CD14-positive monocyte (primary cell): ENCODE data around the gene PHACTR2. TPM values are rescaled to one million over a fixed set of nuclear protein-coding genes. Genes with fewer than 3 reads are reported as not detected.
A peak's percentile ranks its signal among the peaks of the same experiment; 100 is the strongest.

Source experiments
- DNase-seq, 3 donors: peaks; one replicate each; pipeline ENCODE4 v3.0.0-alpha.2; 2011 to 2022
- H2AFZ ChIP-seq: 2 replicates; pipeline ENCODE4 v1.6.0; 2012; ENCODE audit warnings: mild to moderate bottlenecking, low read depth, low read length, inconsistent platforms; ENCODE audit not compliant: insufficient read depth, poor library complexity, severe bottlenecking
- H3K27ac ChIP-seq, 2 donors: 1 replicate in 1 of 2; 2 replicates in 1 of 2; pipeline ENCODE4 v1.5.1; 2012 to 2013; ENCODE audit warnings: low read length in 2 of 2, control low read depth in 1 of 2, inconsistent platforms in 1 of 2, low read depth in 1 of 2, mild to moderate bottlenecking in 1 of 2
- H3K27me3 ChIP-seq, 2 donors: one replicate each; pipeline versions ENCODE4 v1.6.0 to v1.6.1; 2011 to 2013; ENCODE audit warnings: low read length in 2 of 2; ENCODE audit not compliant: control insufficient read depth in 2 of 2, insufficient read depth in 2 of 2
- H3K36me3 ChIP-seq, 2 donors: replicated peaks in 1 of 2; 1 replicate in 1 of 2; 2 replicates in 1 of 2; pipeline versions ENCODE4 v1.5.1 to v1.6.1; 2012 to 2013; ENCODE audit warnings: low read length in 2 of 2, control low read depth in 1 of 2, inconsistent platforms in 1 of 2, mild to moderate bottlenecking in 1 of 2; ENCODE audit not compliant: insufficient read depth in 2 of 2, control insufficient read depth in 1 of 2
- H3K4me1 ChIP-seq, 2 donors: 1 replicate in 1 of 2; 2 replicates in 1 of 2; pipeline versions ENCODE4 v1.5.1 to v1.6.1; 2012 to 2013; ENCODE audit warnings: low read length in 2 of 2, control low read depth in 1 of 2, inconsistent platforms in 1 of 2, mild to moderate bottlenecking in 1 of 2, moderate library complexity in 1 of 2; ENCODE audit not compliant: insufficient read depth in 2 of 2, control insufficient read depth in 1 of 2
- H3K4me2 ChIP-seq: replicated peaks from 2 replicates; pipeline ENCODE3; 2012; ENCODE audit warnings: low read length, moderate library complexity, mild to moderate bottlenecking; ENCODE audit not compliant: poor library complexity, severe bottlenecking; ENCODE audit errors: extremely low read depth
- H3K4me3 ChIP-seq, 3 experiments: fragments of 200-600 bp in 1 of 3; sonication (generic) in 1 of 3; replicated peaks in 1 of 3; 1 replicate in 2 of 3; 2 replicates in 1 of 3; pipeline ENCODE4 v1.5.1; 2011 to 2013; ENCODE audit warnings: low read length in 3 of 3, mild to moderate bottlenecking in 3 of 3, control low read depth in 2 of 3, low read depth in 2 of 3, inconsistent platforms in 1 of 3, moderate library complexity in 1 of 3
- H3K79me2 ChIP-seq: 2 replicates; pipeline ENCODE4 v1.6.0; 2012; ENCODE audit warnings: mild to moderate bottlenecking, control low read depth, inconsistent platforms, low read length, moderate library complexity; ENCODE audit not compliant: insufficient read depth
- H3K9ac ChIP-seq: 2 replicates; pipeline ENCODE4 v1.6.0; 2017; ENCODE audit warnings: low read length, mild to moderate bottlenecking; ENCODE audit not compliant: insufficient read depth, poor library complexity, severe bottlenecking
- H3K9me3 ChIP-seq, 2 donors: replicated peaks in 1 of 2; 1 replicate in 1 of 2; 2 replicates in 1 of 2; pipeline versions ENCODE4 v1.5.1 to v1.6.1; 2012 to 2013; ENCODE audit warnings: low read length in 2 of 2, control low read depth in 1 of 2; ENCODE audit not compliant: control insufficient read depth in 1 of 2, insufficient read depth in 1 of 2
- H4K20me1 ChIP-seq: 2 replicates; pipeline ENCODE4 v1.6.0; 2012; ENCODE audit warnings: mild to moderate bottlenecking, low read length, control low read depth, moderate library complexity; ENCODE audit not compliant: insufficient read depth
- H3K27ac Mint-ChIP-seq, 7 donors: one replicate each; pipeline ENCODE4 v1.8.0; 2020; ENCODE audit warnings: mild to moderate bottlenecking in 7 of 7, mixed read lengths in 7 of 7, moderate library complexity in 6 of 7, inconsistent platforms in 2 of 7
- H3K27me3 Mint-ChIP-seq, 3 donors: one replicate each; pipeline ENCODE4 v1.8.0; 2021 to 2022; ENCODE audit warnings: low read depth in 3 of 3, mild to moderate bottlenecking in 3 of 3, mixed read lengths in 3 of 3, moderate library complexity in 3 of 3, inconsistent platforms in 1 of 3
- H3K36me3 Mint-ChIP-seq, 2 donors: one replicate each; pipeline ENCODE4 v1.8.0; 2020; ENCODE audit warnings: mixed read lengths in 2 of 2, inconsistent platforms in 1 of 2, mild to moderate bottlenecking in 1 of 2
- H3K4me1 Mint-ChIP-seq: one replicate; pipeline ENCODE4 v1.8.0; 2020; ENCODE audit warnings: mild to moderate bottlenecking, mixed read lengths
- H3K4me3 Mint-ChIP-seq, 2 donors: one replicate each; pipeline ENCODE4 v1.8.0; 2020; ENCODE audit warnings: mild to moderate bottlenecking in 2 of 2, mixed read lengths in 2 of 2, moderate library complexity in 1 of 2
- H3K9me3 Mint-ChIP-seq, 7 donors: one replicate each; pipeline ENCODE4 v1.8.0; 2020 to 2022; ENCODE audit warnings: mixed read lengths in 7 of 7, mild to moderate bottlenecking in 6 of 7, moderate library complexity in 6 of 7, inconsistent platforms in 2 of 7
- WGBS: methylation state at CpG from one replicate; pipeline ENCODE4 v1.1.5; 2013; ENCODE audit warnings: missing lambda C conversion rate; ENCODE audit not compliant: insufficient coverage; 5-methylcytosine and 5-hydroxymethylcytosine counted together
- intact Hi-C, 2 donors: fragments of 100-400 bp; cut with micrococcal nuclease; formaldehyde crosslinking; loops; one replicate each; pipeline versions ENCODE4 v1.15.0 to v1.15.1; 2023
- polyA plus RNA-seq, 3 donors: library from polyadenylated mRNA; depleted of rRNA in 1 of 3; unstranded in 2 of 3; stranded (reverse) in 1 of 3; fragments of 300-500 nt in 2 of 3; fragments of >200 nt in 1 of 3; fragmentation: Illumina TruSeq in 2 of 3; gene quantifications; 1 replicate in 2 of 3; 2 replicates in 1 of 3; pipeline ENCODE4 v1.2.3, GENCODE V29; 2012 to 2021
- TF ChIP-seq, protein P1 (sequence below): fragments of 200-600 bp; IDR thresholded peaks from one replicate; pipeline ENCODE4 v1.8.0; 2022; ENCODE audit warnings: antibody characterized with exemption, mild to moderate bottlenecking

The PHACTR2 gene
- polyA plus RNA-seq, 3 donors, result 9.6 to 11.6 (median 11.2) TPM

DNA sequence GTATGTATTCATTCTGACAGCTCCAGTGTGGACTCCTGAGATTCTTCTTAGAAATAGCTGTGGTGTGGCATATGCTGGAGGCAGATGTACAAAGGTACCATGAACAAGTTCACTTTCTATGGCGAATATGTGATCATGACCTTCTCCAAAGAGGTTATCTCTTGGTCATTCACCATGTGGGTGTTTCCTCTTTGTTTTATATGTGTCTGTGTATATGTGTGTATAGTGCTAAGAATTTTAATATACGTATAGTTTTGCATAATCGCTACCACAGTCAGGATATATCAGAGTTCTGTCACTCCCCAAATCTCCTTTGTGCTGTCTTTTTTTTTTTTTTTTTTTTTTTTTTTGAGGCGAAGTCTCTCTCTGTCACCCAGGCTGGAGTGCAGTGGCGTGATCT, 47.1 kb downstream of the PHACTR2 start:
- H3K4me3 Mint-ChIP-seq, result no peak overlapping the region
- H3K36me3 Mint-ChIP-seq, result peaks cover 30 to 36% of the 10 kb centered on the region in 2 donors
- Histone ChIP-seq H3K9me3 (peaks cover 0 to 10% of the 10 kb centered on the region in 2 donors), H3K4me2 (no peak overlapping the region), H3K27ac (no peak overlapping the region), H4K20me1 (no peaks in the 10 kb centered on the region), H3K36me3 (peaks cover 4 to 16% of the 10 kb centered on the region in 2 donors), H3K9ac (no peak overlapping the region), H3K79me2 (no peaks in the 10 kb centered on the region), H3K27me3 (no peaks in the 10 kb centered on the region), H3K4me3 (no peak overlapping the region), H3K4me1 (peaks cover 15 to 22% of the 10 kb centered on the region in 2 donors), H2AFZ (no peak overlapping the region)
- TF ChIP-seq, protein P1, sequence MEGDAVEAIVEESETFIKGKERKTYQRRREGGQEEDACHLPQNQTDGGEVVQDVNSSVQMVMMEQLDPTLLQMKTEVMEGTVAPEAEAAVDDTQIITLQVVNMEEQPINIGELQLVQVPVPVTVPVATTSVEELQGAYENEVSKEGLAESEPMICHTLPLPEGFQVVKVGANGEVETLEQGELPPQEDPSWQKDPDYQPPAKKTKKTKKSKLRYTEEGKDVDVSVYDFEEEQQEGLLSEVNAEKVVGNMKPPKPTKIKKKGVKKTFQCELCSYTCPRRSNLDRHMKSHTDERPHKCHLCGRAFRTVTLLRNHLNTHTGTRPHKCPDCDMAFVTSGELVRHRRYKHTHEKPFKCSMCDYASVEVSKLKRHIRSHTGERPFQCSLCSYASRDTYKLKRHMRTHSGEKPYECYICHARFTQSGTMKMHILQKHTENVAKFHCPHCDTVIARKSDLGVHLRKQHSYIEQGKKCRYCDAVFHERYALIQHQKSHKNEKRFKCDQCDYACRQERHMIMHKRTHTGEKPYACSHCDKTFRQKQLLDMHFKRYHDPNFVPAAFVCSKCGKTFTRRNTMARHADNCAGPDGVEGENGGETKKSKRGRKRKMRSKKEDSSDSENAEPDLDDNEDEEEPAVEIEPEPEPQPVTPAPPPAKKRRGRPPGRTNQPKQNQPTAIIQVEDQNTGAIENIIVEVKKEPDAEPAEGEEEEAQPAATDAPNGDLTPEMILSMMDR, result no peak
- peaks cover 0 to 7% (median 0%) of the 10 kb centered on the region in 3 donors for H3K27me3 Mint-ChIP-seq
- H3K27ac Mint-ChIP-seq, result no peak overlapping the region
- intact Hi-C loops, result no loop called here
- peaks cover 6 to 27% (median 13%) of the 10 kb centered on the region in 7 donors for H3K9me3 Mint-ChIP-seq
- peaks cover 25% of the 10 kb centered on the region for H3K4me1 Mint-ChIP-seq
- DNase-seq, result no peak
- WGBS, result no CpG with 5 or more reads among the region's 5 CpGs

GRCh38 chr6:143726015-143726647, 48.4 kb downstream of the PHACTR2 start:
- peaks cover 20% of the 10 kb centered on the region for H3K4me1 Mint-ChIP-seq
- peaks cover 6 to 27% (median 13%) of the 10 kb centered on the region in 7 donors for H3K9me3 Mint-ChIP-seq
- no peak overlapping the region for H3K4me3 Mint-ChIP-seq
- Histone ChIP-seq H3K9ac (no peak overlapping the region), H3K79me2 (no peaks in the 10 kb centered on the region), H3K4me1 (peaks cover 12 to 14% of the 10 kb centered on the region in 2 donors), H3K4me3 (no peak overlapping the region), H3K27me3 (no peaks in the 10 kb centered on the region), H4K20me1 (no peaks in the 10 kb centered on the region), H3K36me3 (peaks cover 2 to 16% of the 10 kb centered on the region in 2 donors), H3K9me3 (peaks cover 0 to 10% of the 10 kb centered on the region in 2 donors), H3K4me2 (no peak overlapping the region), H2AFZ (no peak overlapping the region), H3K27ac (no peak overlapping the region)
- DNase-seq, result no peak
- peaks cover 0 to 8% (median 0%) of the 10 kb centered on the region in 3 donors for H3K27me3 Mint-ChIP-seq
- peaks cover 28 to 36% of the 10 kb centered on the region in 2 donors for H3K36me3 Mint-ChIP-seq
- no CpG with 5 or more reads among the region's 2 CpGs for WGBS
- peak overlapping the region in 1 of 7 donors; percentile 29 for H3K27ac Mint-ChIP-seq
- intact Hi-C loops, result no loop called here
- TF ChIP-seq, protein P1, result no peak
